BE2C (cell line): Measurements from ENCODE around the gene PSMA5.
"Not testable (repeated sequence)": the region's sequence is repeated elsewhere in the genome, so short reads cannot be mapped to it uniquely, and the experiment has no call there.

ENCODE experiments used
- DNase-seq: peaks from one replicate; pipeline ENCODE4 v3.0.0-alpha.2; 2020
- H3K27me3 ChIP-seq: fragments of 250-450 bp; sonication (Bioruptor Pico); 2 replicates; pipeline ENCODE4 v1.5.1; 2020; ENCODE audit warnings: mild to moderate bottlenecking
- H3K36me3 ChIP-seq: fragments of 250-450 bp; sonication (Bioruptor Pico); 2 replicates; pipeline ENCODE4 v1.5.1; 2020; ENCODE audit warnings: mild to moderate bottlenecking
- H3K4me1 ChIP-seq: fragments of 250-450 bp; sonication (Bioruptor Pico); 2 replicates; pipeline ENCODE4 v1.5.1; 2020
- H3K4me3 ChIP-seq: 2 replicates; pipeline ENCODE4 v1.5.1; 2011; ENCODE audit warnings: low read depth, low read length
- H3K9me3 ChIP-seq: fragments of 250-450 bp; sonication (Bioruptor Pico); 2 replicates; pipeline ENCODE4 v1.5.1; 2020
- TF ChIP-seq, protein P1 (sequence below): IDR thresholded peaks from 2 replicates; pipeline ENCODE4 v1.5.1; 2012; ENCODE audit warnings: mild to moderate bottlenecking, low read depth, low read length

The PSMA5 gene

DNA sequence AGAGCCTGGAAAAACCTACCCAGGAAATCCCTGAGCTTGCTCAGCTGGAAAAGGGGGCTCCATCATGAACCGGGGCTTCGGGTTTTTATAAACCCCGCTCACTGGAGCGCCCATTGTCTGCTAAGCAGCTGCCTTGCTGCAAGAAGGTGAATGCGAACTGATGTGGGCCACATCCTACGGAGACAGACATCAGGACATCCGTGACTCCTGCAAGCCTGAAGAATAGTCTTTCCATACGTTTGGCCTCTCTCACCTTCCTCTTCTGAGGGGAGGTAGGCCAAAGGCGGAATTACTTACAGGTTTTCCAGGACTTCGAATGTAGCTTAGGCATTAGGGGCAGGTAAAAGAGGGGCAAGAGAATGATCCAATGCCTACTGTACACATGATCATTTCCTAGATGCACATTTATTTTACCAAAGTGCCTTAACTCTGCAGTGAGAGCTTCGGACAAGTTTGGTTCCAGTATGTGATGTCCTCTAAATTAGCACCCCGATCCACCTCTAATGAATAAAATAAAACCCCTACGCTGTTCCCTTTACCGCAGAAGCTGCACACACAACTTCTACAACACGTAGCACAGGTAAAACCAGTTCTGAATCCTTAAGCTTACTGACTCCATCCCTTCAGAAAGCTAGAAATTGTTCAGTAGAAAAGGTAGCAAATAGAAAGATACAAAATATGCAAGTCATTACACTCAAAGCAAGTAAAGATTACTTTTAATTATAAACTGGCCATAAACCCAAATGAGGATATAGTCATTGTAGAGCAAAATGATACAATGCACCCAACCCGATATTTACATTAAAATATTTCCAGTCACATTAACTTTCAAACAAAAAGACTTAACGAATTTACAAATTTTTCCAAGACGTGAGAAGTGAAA is 27.7 kb downstream of the PSMA5 start:
- no peak for DNase-seq

DNA sequence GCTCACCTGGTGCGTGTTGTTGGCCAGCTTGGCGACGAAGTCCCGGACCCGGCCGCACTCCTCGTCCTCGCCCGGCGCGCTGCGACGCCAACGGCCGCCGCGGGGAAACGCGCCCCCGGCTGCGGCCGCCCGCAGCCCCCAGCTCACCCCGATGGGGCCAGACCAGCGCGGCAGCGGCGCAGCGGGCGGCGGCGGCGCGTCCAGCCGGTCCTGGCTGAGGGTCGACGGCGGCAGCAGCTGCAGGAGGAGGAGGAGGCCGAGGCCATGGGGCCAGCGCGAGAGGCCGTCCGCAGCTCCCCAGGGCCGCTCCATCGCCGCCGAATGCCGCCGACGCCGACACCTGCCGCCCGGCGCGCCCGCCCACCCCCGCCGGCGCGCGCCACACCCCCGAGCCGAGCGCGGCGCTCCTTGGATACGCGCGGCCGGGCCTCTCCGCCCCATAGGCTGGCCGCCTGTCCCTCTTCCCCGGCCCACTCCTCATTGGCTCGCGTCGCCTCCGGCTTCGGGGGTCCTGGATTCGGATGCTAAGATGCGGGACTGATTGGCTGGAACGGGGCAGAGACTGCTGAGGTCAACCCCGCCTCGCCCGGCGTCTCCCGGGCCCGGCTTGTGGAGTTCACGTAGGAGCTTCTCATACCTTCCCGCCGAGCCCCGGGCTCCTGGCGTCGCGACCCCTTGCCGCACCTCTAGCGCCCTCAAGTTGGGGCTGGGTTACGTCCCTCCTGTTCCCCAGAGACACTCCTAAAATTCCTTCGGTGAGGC is 28.5 kb downstream of the PSMA5 start, which contains the start of gene SORT1:
Gene SORT1 (minus strand): TSS at position 338 of the 762 bp plus-strand sequence. CDS start 26 bp downstream, at position 312.
- Histone ChIP-seq H3K36me3 (peaks cover 11% of the 10 kb centered on the region), H3K4me3 (peak within 1 kb of the TSS; percentile 75), H3K9me3 (no peaks in the 10 kb centered on the region), H3K4me1 (no peaks in the 10 kb centered on the region), H3K27me3 (no peaks in the 10 kb centered on the region; the same call in 1 of the 2 replicates)
- TF ChIP-seq, protein P1, sequence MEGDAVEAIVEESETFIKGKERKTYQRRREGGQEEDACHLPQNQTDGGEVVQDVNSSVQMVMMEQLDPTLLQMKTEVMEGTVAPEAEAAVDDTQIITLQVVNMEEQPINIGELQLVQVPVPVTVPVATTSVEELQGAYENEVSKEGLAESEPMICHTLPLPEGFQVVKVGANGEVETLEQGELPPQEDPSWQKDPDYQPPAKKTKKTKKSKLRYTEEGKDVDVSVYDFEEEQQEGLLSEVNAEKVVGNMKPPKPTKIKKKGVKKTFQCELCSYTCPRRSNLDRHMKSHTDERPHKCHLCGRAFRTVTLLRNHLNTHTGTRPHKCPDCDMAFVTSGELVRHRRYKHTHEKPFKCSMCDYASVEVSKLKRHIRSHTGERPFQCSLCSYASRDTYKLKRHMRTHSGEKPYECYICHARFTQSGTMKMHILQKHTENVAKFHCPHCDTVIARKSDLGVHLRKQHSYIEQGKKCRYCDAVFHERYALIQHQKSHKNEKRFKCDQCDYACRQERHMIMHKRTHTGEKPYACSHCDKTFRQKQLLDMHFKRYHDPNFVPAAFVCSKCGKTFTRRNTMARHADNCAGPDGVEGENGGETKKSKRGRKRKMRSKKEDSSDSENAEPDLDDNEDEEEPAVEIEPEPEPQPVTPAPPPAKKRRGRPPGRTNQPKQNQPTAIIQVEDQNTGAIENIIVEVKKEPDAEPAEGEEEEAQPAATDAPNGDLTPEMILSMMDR, result no peak
- peak; percentile 97 for DNase-seq

More for the DNA sequence above, 27.7 kb downstream of the PSMA5 start:
- Histone ChIP-seq H3K4me1 (no peaks in the 10 kb centered on the region), H3K36me3 (peaks cover 14% of the 10 kb centered on the region), H3K27me3 (no peaks in the 10 kb centered on the region; the same call in 1 of the 2 replicates), H3K4me3 (peak overlapping the region; percentile 75), H3K9me3 (no peaks in the 10 kb centered on the region)
- TF ChIP-seq, protein P1, result no peak

DNA sequence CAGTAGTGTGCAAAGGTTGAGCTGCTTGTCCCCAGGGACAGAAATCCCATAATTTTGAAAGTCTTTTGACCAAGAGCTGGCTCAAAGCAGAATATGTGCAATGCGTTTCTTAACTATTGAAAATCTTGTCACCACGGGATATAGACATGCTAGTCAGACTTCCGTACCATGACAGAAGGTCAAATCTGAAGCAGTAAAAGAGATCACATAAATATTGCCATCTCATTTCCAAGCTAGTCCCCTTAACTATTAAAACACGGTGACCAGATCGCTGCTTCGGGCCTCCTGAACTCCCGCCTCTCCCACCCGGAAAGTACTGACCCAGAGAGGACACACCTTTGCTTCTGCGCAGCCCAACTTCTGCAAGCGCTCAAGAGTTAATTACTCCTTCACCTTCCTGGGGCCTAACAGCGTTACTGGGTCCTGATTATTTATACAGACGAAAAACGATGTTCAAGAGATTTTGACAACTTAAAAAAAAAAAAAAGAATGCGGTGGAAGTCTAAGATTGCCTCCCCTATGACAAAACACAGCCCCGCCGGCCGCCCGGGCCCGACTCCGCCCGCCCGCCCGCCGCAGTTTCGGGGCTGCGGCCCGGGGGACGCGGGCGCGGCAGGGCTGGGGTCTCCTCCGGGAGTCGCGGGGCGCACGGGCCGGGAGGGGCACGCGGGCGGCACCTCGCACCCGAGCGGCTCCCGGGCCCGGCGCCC is 29.2 kb downstream of the PSMA5 start:
- H3K36me3 ChIP-seq, result peaks cover 6% of the 10 kb centered on the region
- TF ChIP-seq, protein P1, result no peak
- H3K9me3 ChIP-seq, result no peaks in the 10 kb centered on the region
- no peak for DNase-seq
- peaks cover 3% of the 10 kb centered on the region; the same call in 1 of the 2 replicates for H3K4me1 ChIP-seq
- H3K4me3 ChIP-seq, result peak overlapping the region; percentile 75
- H3K27me3 ChIP-seq, result no peaks in the 10 kb centered on the region; the same call in 1 of the 2 replicates

DNA sequence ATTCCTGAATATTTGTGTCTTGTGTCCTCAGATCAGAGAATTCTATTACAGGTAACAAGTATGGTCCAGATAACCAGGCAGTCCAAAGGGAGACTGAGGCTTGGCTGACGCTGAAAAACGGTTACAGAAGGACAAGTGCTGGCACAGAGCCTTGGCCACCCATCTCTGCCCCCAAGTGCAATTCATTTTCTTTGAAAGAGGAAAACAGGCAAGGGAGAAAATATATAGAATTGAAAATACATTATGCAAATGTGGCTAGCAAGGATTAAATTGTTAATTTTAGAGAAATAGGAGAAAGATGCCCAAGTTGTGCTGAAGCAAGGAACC is 29.8 kb downstream of the PSMA5 start:
- Histone ChIP-seq H3K9me3 (no peaks in the 10 kb centered on the region), H3K27me3 (no peaks in the 10 kb centered on the region; the same call in 1 of the 2 replicates), H3K36me3 (peaks cover 3% of the 10 kb centered on the region), H3K4me1 (peaks cover 3% of the 10 kb centered on the region; the same call in 1 of the 2 replicates), H3K4me3 (peak overlapping the region; percentile 75)
- DNase-seq, result no peak
- TF ChIP-seq, protein P1, result no peak

DNA sequence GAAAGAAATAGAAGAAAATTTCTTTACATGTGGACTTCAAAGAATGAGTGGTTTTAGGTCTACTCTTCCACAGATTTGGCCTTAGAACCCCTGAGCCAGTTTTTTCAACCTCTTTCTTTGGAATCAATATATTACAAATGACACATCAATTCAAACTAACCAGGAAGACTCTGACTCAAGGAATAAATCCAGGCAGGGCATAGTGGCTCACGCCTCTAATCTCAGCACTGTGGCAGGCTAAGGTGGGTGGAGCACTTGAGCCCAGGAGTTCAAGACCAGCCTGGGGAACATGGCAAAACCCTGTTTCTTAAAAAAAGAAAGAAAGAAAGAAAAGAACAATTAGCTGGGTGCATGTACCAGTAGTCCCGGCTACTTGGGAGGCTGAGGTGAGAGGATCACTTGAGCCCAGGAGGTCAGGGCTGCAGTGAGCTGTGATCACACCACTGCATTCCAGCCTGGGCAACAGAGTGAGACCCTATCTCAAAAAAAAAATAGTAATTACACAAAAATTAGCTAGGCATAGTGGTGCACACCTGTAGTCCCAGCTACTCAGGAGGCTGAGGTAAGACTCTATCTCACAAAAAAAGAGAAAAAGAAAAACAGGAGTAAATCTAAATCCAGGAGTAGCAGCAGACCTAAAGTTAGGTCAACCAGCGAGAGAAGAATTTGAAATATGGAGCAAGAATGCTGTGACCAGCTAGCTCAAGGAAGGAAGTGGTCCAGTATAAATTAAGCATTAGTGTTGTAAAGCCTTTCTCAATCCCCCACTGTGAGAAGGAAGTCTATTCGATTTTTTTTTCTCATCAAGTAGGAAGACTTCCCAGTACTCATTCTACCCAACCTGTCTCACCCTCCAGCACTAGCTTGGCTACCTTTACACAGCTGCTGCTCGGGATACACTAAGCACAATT is 30.4 kb downstream of the PSMA5 start:
- H3K36me3 ChIP-seq, result no peaks in the 10 kb centered on the region
- H3K4me3 ChIP-seq, result no peak overlapping the region; the same call in 1 of the 2 replicates
- H3K9me3 ChIP-seq, result no peaks in the 10 kb centered on the region
- DNase-seq, result no peak
- H3K27me3 ChIP-seq, result no peaks in the 10 kb centered on the region; the same call in 1 of the 2 replicates
- TF ChIP-seq, protein P1, result no peak
- peaks cover 3% of the 10 kb centered on the region; the same call in 1 of the 2 replicates for H3K4me1 ChIP-seq

DNA sequence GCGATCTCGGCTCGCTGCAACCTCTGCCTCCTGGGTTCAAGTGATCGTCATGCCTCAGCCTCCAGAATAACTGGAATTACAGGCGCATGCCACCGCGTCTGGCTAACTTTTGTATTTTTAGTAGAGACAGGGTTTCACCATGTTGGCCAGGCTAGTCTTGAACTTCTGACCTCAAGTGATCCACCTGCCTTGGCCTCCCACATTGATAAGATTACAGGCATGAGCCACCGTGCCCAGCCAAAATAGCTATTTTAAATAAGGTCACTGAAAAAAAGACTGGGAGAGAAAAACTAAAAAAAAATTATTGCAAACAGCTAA is 31.0 kb downstream of the PSMA5 start:
- not testable (repeated sequence) for H3K4me3 ChIP-seq, H3K27me3 ChIP-seq, DNase-seq, H3K36me3 ChIP-seq, H3K9me3 ChIP-seq, H3K4me1 ChIP-seq
